ENCODE results near the gene KRT77.

Gene KRT77

GRCh38 chr12:52650520-52651081 is 52.7 kb downstream of the KRT77 start:
- peak; percentile 37 for DNase-seq

- DNase-seq, result no peak
Measured at GRCh38 chr12:52649066-52649465, 54.3 kb downstream of the KRT77 start.

- no peak for DNase-seq
Measured at GRCh38 chr12:52648012-52648550, 55.2 kb downstream of the KRT77 start.

- no peak for DNase-seq
Measured at GRCh38 chr12:52647601-52648000, 55.7 kb downstream of the KRT77 start.

GRCh38 chr12:52646613-52647012 is 56.7 kb downstream of the KRT77 start:
- no peak for DNase-seq

GRCh38 chr12:52645982-52646381 is 57.3 kb downstream of the KRT77 start:
- no peak for DNase-seq

GRCh38 chr12:52645120-52645761 is 58.1 kb downstream of the KRT77 start:
- no peak for DNase-seq

- no peak for DNase-seq
Measured at GRCh38 chr12:52644078-52644415, 59.3 kb downstream of the KRT77 start.

GRCh38 chr12:52643233-52644077 is 59.9 kb downstream of the KRT77 start:
- DNase-seq, result no peak

- no peak for DNase-seq
Measured at GRCh38 chr12:52641468-52641867, 61.9 kb downstream of the KRT77 start.
